Measurements from ENCODE around the gene CTDSPL. TPM values are rescaled to one million over a fixed set of nuclear protein-coding genes. Genes with fewer than 3 reads are reported as not detected.

The CTDSPL gene
- total and polyA plus RNA-seq, 2 of the 8 experiments (the other 6 are each of a cell fraction or from before 2014, with no cell fraction given) = 20.3 to 42.2 TPM

DNA sequence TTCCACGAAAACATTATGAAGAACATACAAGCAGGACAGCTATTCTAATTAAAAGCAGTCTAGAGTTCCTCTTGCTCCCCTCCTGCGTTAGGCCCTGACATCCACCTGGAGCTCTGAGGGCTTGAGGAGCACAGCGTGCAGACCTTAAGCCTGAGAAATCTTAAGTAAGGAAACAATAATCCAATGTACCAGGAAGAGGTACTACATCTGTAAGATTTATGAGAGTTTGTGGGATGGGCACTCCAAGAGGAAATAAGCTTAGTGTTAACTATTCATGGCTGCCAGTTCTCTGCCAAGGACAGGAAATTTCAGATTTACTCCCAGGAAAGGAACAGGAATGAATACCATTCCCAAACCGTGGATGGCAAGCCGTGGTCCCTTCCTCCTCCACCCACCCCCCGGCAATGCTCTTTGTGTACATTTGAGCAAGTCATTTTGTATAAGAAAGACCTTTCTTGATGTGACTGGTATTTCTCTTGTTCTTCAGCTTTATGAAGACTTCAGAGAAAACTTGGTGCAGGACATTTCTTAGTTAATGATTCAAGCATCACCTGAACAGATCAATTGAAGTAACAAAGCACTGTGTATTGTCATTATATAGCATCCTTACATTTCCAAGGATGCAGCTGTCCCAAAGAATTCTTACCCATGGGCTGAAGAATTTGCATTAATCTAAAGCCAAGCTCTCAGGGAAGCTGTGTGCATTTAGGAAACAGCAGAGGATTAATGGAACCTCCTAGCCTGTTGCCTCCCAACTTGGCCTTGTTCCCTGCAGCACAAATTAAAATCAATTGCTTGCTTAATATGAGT is 100.1 kb downstream of the CTDSPL start (continued):
- TF ChIP-seq POU5F1 (IDR thresholded peaks at IDR 0.05; ENCODE audit: low read depth, low read length) (no peak), BCL11A (IDR thresholded peaks at IDR 0.05; ENCODE audit: low read depth in 2 of 2, low read length in 2 of 2) (no peak), JUND (IDR thresholded peaks at IDR 0.05; ENCODE audit: low read length) (no peak), CEBPB (IDR thresholded peaks at IDR 0.05; ENCODE audit: low read depth, low read length) (no peak), SIRT6 (IDR thresholded peaks at IDR 0.05; ENCODE audit: low read length) (no peak), SP4 (IDR thresholded peaks at IDR 0.05; ENCODE audit: low read length) (no peak)
- TF ChIP-seq, protein P1, sequence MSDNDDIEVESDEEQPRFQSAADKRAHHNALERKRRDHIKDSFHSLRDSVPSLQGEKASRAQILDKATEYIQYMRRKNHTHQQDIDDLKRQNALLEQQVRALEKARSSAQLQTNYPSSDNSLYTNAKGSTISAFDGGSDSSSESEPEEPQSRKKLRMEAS (IDR thresholded peaks at IDR 0.05) = no peak
- TF ChIP-seq, protein P2, sequence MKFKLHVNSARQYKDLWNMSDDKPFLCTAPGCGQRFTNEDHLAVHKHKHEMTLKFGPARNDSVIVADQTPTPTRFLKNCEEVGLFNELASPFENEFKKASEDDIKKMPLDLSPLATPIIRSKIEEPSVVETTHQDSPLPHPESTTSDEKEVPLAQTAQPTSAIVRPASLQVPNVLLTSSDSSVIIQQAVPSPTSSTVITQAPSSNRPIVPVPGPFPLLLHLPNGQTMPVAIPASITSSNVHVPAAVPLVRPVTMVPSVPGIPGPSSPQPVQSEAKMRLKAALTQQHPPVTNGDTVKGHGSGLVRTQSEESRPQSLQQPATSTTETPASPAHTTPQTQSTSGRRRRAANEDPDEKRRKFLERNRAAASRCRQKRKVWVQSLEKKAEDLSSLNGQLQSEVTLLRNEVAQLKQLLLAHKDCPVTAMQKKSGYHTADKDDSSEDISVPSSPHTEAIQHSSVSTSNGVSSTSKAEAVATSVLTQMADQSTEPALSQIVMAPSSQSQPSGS (IDR thresholded peaks at IDR 0.05; ENCODE audit: low read length) = no peak
